Measurements from ENCODE around the gene DLK1.

The DLK1 gene

DNA sequence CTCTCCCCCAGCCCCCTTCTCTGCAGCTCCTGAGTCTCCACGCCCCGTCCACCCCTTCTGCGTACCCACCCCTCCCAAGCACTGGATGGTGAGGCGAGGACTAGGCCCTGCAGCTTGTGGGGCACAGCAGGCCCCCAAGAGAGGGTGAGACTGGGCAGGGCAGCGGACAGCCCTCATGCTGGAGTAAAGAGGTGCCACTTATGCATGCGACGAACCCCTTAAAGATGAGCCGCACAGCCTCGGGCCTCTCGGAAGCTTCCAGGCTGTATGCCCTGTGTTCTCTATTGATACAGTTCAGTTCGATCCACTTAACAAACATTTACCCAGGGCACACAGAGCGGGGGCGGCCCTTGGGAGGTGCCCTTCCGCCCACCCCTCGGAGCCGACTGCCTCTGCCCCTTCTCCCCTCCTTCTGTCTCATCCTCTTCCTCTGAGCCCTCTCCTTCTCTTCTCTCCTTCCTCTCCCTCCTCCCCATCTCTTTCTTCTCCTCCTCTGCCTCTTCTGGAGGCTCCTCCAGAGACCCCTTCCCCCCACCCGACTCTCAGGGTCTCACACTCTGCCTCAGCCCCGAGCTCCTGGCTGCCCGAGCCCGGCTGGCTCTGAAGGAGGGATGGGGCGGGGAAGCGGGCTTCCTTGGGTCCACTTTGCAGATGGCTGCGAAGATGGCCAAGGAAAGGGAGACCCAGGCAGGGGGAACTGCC lies 32.7 kb upstream of the DLK1 start:
- no peaks in the 10 kb centered on the region for H3K36me3 ChIP-seq (ENCODE audit: control insufficient read depth, insufficient read depth, low read length)
- no peaks in the 10 kb centered on the region for H3K9me3 ChIP-seq (ENCODE audit: control insufficient read depth, low read length)
- peaks cover 61% of the 10 kb centered on the region for H3K4me1 ChIP-seq (ENCODE audit: control insufficient read depth, insufficient read depth, low read length, poor library complexity, severe bottlenecking)
- WGBS, 2 experiments (ENCODE audit: insufficient coverage in 2 of 2): 88 to 96% methylated on average over 17 to 20 of the region's 23 CpGs
- no peak overlapping the region for H3K4me3 ChIP-seq (ENCODE audit: extremely low read depth, insufficient read depth, low read length, poor library complexity, severe bottlenecking)
- H3K27ac ChIP-seq (ENCODE audit: low read depth, low read length, severe bottlenecking): peak overlapping the region; percentile 93

DNA sequence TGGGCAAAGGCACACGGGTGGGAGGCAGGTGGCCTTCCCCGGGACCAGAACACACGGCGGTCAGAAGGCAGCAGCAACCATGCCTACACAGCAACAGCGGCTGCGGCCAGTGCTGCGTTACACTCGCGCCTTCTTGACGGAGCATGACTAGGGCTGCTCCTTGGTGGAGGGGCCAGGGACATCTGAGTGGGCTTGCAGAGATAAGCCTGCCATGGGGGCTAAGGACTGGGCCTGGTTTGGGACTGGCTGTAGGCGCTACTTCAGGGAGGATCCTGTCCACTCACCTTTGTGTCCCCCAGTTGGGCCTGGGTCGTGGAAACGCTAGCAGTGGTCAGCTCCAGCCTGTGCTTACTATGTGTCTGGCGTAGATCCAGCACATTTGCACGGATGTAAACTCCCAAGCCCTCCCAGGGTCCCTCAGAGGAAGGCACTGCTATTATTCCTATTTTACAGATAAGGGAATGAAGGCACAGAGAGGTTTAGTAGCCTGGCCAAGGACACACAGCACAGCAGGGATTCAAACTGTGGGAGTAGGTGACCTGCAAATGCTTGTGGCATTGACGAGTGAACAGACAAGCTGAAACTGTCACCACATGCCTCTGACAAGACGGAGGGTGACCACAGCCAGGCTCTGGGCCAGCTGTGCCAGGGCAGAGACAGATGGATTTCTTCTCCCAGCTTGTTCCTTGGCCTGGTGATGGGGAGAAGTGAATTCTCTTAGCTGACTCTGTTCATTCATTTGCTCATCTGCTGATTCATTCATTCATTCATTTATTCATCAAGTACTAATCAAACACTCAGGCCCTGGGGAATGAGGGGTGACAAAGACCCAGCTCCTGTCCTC lies 31.9 kb upstream of the DLK1 start:
- Histone ChIP-seq H3K36me3 (ENCODE audit: control insufficient read depth, insufficient read depth, low read length) (no peaks in the 10 kb centered on the region), H3K4me1 (ENCODE audit: control insufficient read depth, insufficient read depth, low read length, poor library complexity, severe bottlenecking) (peaks cover 57% of the 10 kb centered on the region), H3K4me3 (ENCODE audit: extremely low read depth, insufficient read depth, low read length, poor library complexity, severe bottlenecking) (no peak overlapping the region), H3K9me3 (ENCODE audit: control insufficient read depth, low read length) (no peaks in the 10 kb centered on the region), H3K27ac (ENCODE audit: low read depth, low read length, severe bottlenecking) (no peak overlapping the region)
- 89 to 91% methylated on average over 14 to 17 of the region's 17 CpGs for WGBS, 2 experiments (ENCODE audit: insufficient coverage in 2 of 2)

- Histone ChIP-seq H3K27ac (ENCODE audit: low read depth, low read length, severe bottlenecking) (peak overlapping the region; percentile 6), H3K4me1 (ENCODE audit: control insufficient read depth, insufficient read depth, low read length, poor library complexity, severe bottlenecking) (peaks cover 57% of the 10 kb centered on the region), H3K4me3 (ENCODE audit: extremely low read depth, insufficient read depth, low read length, poor library complexity, severe bottlenecking) (no peak overlapping the region), H3K36me3 (ENCODE audit: control insufficient read depth, insufficient read depth, low read length) (no peaks in the 10 kb centered on the region), H3K9me3 (ENCODE audit: control insufficient read depth, low read length) (no peaks in the 10 kb centered on the region)
- WGBS, 2 experiments (ENCODE audit: insufficient coverage in 2 of 2): 76 to 90% methylated on average over 12 to 13 of the region's 13 CpGs
Measured at GRCh38 chr14:100695423-100695738, 31.3 kb upstream of the DLK1 start.

GRCh38 chr14:100696008-100696407 lies 30.7 kb upstream of the DLK1 start:
- WGBS, 2 experiments (ENCODE audit: insufficient coverage in 2 of 2): 92 to 93% methylated on average over 10 of the region's 13 CpGs

GRCh38 chr14:100696590-100696989 lies 30.1 kb upstream of the DLK1 start:
- H3K4me1 ChIP-seq (ENCODE audit: control insufficient read depth, insufficient read depth, low read length, poor library complexity, severe bottlenecking): peaks cover 54% of the 10 kb centered on the region
- WGBS, 2 experiments (ENCODE audit: insufficient coverage in 2 of 2): 80 to 89% methylated on average over 8 to 10 of the region's 11 CpGs
- H3K27ac ChIP-seq (ENCODE audit: low read depth, low read length, severe bottlenecking): peak overlapping the region; percentile 38
- H3K9me3 ChIP-seq (ENCODE audit: control insufficient read depth, low read length): no peaks in the 10 kb centered on the region
- no peak overlapping the region for H3K4me3 ChIP-seq (ENCODE audit: extremely low read depth, insufficient read depth, low read length, poor library complexity, severe bottlenecking)
- no peaks in the 10 kb centered on the region for H3K36me3 ChIP-seq (ENCODE audit: control insufficient read depth, insufficient read depth, low read length)

More at GRCh38 chr14:100696008-100696407, 30.7 kb upstream of the DLK1 start:
- Histone ChIP-seq H3K4me1 (ENCODE audit: control insufficient read depth, insufficient read depth, low read length, poor library complexity, severe bottlenecking) (peaks cover 57% of the 10 kb centered on the region), H3K36me3 (ENCODE audit: control insufficient read depth, insufficient read depth, low read length) (no peaks in the 10 kb centered on the region), H3K4me3 (ENCODE audit: extremely low read depth, insufficient read depth, low read length, poor library complexity, severe bottlenecking) (no peak overlapping the region), H3K27ac (ENCODE audit: low read depth, low read length, severe bottlenecking) (peak overlapping the region; percentile 20), H3K9me3 (ENCODE audit: control insufficient read depth, low read length) (no peaks in the 10 kb centered on the region)

DNA sequence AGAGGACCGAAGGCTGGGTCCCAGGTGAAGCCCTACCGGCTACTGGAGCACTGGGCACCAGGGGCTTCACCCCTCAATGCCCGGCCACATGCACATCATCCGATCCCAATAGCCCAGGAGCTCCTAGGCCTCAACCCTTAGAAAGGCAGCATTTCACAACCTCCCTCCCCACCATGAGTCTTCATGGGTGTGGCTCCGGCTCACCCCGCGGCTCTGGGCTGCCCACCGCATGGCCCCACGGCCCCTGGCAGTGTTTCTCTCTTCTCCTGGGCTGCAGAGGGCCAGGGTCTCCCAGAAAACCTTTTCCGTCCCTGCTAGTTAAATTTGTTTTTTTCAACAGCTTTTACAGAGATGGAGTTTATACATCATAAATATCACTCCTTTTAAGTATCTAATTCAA lies 28.6 kb upstream of the DLK1 start:
- no peak overlapping the region for H3K4me3 ChIP-seq (ENCODE audit: extremely low read depth, insufficient read depth, low read length, poor library complexity, severe bottlenecking)
- no peak overlapping the region for H3K27ac ChIP-seq (ENCODE audit: low read depth, low read length, severe bottlenecking)
- H3K36me3 ChIP-seq (ENCODE audit: control insufficient read depth, insufficient read depth, low read length): no peaks in the 10 kb centered on the region
- WGBS, 2 experiments (ENCODE audit: insufficient coverage in 2 of 2): 94 to 100% methylated on average over 5 to 9 of the region's 10 CpGs
- no peaks in the 10 kb centered on the region for H3K9me3 ChIP-seq (ENCODE audit: control insufficient read depth, low read length)
- peaks cover 39% of the 10 kb centered on the region for H3K4me1 ChIP-seq (ENCODE audit: control insufficient read depth, insufficient read depth, low read length, poor library complexity, severe bottlenecking)

- Histone ChIP-seq H3K4me3 (ENCODE audit: extremely low read depth, insufficient read depth, low read length, poor library complexity, severe bottlenecking) (no peak overlapping the region), H3K4me1 (ENCODE audit: control insufficient read depth, insufficient read depth, low read length, poor library complexity, severe bottlenecking) (peaks cover 32% of the 10 kb centered on the region), H3K9me3 (ENCODE audit: control insufficient read depth, low read length) (no peaks in the 10 kb centered on the region), H3K27ac (ENCODE audit: low read depth, low read length, severe bottlenecking) (no peak overlapping the region), H3K36me3 (ENCODE audit: control insufficient read depth, insufficient read depth, low read length) (no peaks in the 10 kb centered on the region)
- 91 to 92% methylated on average over 16 of the region's 16 CpGs for WGBS, 2 experiments (ENCODE audit: insufficient coverage in 2 of 2)
Measured at GRCh38 chr14:100698666-100699448, 27.8 kb upstream of the DLK1 start.

- Histone ChIP-seq H3K36me3 (ENCODE audit: control insufficient read depth, insufficient read depth, low read length) (no peaks in the 10 kb centered on the region), H3K4me3 (ENCODE audit: extremely low read depth, insufficient read depth, low read length, poor library complexity, severe bottlenecking) (no peak overlapping the region), H3K27ac (ENCODE audit: low read depth, low read length, severe bottlenecking) (no peak overlapping the region), H3K4me1 (ENCODE audit: control insufficient read depth, insufficient read depth, low read length, poor library complexity, severe bottlenecking) (peaks cover 7% of the 10 kb centered on the region), H3K9me3 (ENCODE audit: control insufficient read depth, low read length) (no peaks in the 10 kb centered on the region)
- WGBS, 2 experiments (ENCODE audit: insufficient coverage in 2 of 2): 50 to 75% methylated on average over 2 to 6 of the region's 6 CpGs
Measured at GRCh38 chr14:100701314-100701713, 25.4 kb upstream of the DLK1 start.

GRCh38 chr14:100702590-100702989 lies 24.1 kb upstream of the DLK1 start:
- Histone ChIP-seq H3K9me3 (ENCODE audit: control insufficient read depth, low read length) (no peaks in the 10 kb centered on the region), H3K4me1 (ENCODE audit: control insufficient read depth, insufficient read depth, low read length, poor library complexity, severe bottlenecking) (no peaks in the 10 kb centered on the region), H3K36me3 (ENCODE audit: control insufficient read depth, insufficient read depth, low read length) (no peaks in the 10 kb centered on the region), H3K27ac (ENCODE audit: low read depth, low read length, severe bottlenecking) (no peak overlapping the region), H3K4me3 (ENCODE audit: extremely low read depth, insufficient read depth, low read length, poor library complexity, severe bottlenecking) (no peak overlapping the region)
- WGBS, 2 experiments (ENCODE audit: insufficient coverage in 2 of 2): 86 to 90% methylated on average over 6 to 7 of the region's 8 CpGs

DNA sequence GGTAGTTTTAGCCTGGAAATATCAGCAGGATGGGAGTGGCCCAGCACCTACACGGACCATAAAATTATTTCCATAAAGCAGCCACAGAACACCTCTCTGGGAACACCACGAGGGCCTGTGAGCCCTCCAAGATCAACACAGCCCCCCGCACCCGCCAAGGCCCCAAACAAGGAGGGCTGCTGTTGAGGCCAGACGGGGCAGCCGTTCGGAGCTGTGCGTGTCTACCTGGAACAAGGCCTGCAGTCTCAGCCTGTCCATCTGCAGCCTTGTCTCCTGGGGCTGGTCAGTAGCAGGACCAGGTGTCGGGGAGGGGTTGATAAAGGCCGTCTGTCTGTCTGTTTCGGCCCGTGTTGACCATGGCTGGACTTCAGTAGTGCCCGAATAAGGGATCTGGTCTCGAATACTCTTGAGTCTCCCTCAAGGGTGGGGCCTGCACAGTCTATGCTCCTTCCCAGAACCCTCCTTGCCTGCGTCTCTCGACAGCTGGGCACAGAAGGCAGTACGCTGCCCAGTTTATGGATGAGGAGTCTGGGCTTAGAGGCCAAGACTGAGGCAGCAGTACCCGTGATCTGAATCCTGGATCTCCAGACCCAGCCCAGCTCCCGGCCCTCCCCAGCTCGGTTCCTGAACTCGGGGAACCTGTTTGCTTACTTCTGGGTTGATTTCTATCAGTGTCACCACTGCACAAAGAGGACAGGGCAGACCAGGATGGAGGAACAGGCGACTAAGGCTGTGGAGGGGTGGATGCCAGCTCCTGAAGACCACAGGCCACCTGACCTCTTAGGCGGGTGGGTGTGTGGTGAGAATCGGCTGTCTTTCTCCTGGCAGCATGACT lies 23.1 kb upstream of the DLK1 start:
- H3K4me1 ChIP-seq (ENCODE audit: control insufficient read depth, insufficient read depth, low read length, poor library complexity, severe bottlenecking): no peaks in the 10 kb centered on the region
- WGBS, 2 experiments (ENCODE audit: insufficient coverage in 2 of 2): 90 to 95% methylated on average over 19 to 24 of the region's 24 CpGs

More for the DNA sequence above, 23.1 kb upstream of the DLK1 start:
- H3K4me3 ChIP-seq (ENCODE audit: extremely low read depth, insufficient read depth, low read length, poor library complexity, severe bottlenecking): no peak overlapping the region
- no peaks in the 10 kb centered on the region for H3K9me3 ChIP-seq (ENCODE audit: control insufficient read depth, low read length)
- no peak overlapping the region for H3K27ac ChIP-seq (ENCODE audit: low read depth, low read length, severe bottlenecking)
- no peaks in the 10 kb centered on the region for H3K36me3 ChIP-seq (ENCODE audit: control insufficient read depth, insufficient read depth, low read length)
